BJ (cell line): Measurements from ENCODE around the gene PHLDB1. TPM values are rescaled to one million over a fixed set of nuclear protein-coding genes. Genes with fewer than 3 reads are reported as not detected.
A peak's percentile ranks its signal among the peaks of the same experiment; 100 is the strongest.

ENCODE experiments used
- CTCF ChIA-PET: fragments of 350-600 bp; formaldehyde crosslinking; extraction: SDS; loops from one replicate; lab custom pipeline; 2021; ENCODE audit warnings: antibody characterized with exemption, inconsistent platforms; lab: Yijun Ruan, JAX
- POLR2A ChIA-PET: fragments of 300-600 bp; sonication (Branson Sonifier 250); formaldehyde crosslinking; extraction: SDS; loops from one replicate; lab custom pipeline; 2021; ENCODE audit warnings: antibody characterized with exemption; lab: Charles Lee
- DNase-seq: peaks from one replicate; pipeline ENCODE4 v3.0.0-alpha.2; 2011; ENCODE audit warnings: low read depth
- H3K27me3 ChIP-seq: 2 replicates; pipeline ENCODE4 v1.6.0; 2011; ENCODE audit warnings: low read length; ENCODE audit not compliant: control insufficient read depth, insufficient read depth
- H3K36me3 ChIP-seq: 2 replicates; pipeline ENCODE4 v1.5.1; 2011; ENCODE audit warnings: low read length; ENCODE audit not compliant: control insufficient read depth, insufficient read depth
- H3K4me3 ChIP-seq: 2 replicates; pipeline ENCODE4 v1.5.1; 2011; ENCODE audit warnings: low read depth, mild to moderate bottlenecking, control low read depth, low read length
- polyA plus RNA-seq: library from polyadenylated mRNA; depleted of rRNA; stranded (reverse); fragments of >200 nt; gene quantifications from 2 replicates; pipeline ENCODE4 v1.2.3, GENCODE V29; 2011
- TF ChIP-seq, protein P1 (sequence below): IDR thresholded peaks from 2 replicates; pipeline ENCODE4 v1.5.1; 2011; ENCODE audit warnings: low read depth, mild to moderate bottlenecking, control low read depth, inconsistent platforms, low read length, moderate library complexity; ENCODE audit not compliant: insufficient read depth

Gene PHLDB1
- polyA plus RNA-seq, 1 experiment: 74.7 TPM

DNA sequence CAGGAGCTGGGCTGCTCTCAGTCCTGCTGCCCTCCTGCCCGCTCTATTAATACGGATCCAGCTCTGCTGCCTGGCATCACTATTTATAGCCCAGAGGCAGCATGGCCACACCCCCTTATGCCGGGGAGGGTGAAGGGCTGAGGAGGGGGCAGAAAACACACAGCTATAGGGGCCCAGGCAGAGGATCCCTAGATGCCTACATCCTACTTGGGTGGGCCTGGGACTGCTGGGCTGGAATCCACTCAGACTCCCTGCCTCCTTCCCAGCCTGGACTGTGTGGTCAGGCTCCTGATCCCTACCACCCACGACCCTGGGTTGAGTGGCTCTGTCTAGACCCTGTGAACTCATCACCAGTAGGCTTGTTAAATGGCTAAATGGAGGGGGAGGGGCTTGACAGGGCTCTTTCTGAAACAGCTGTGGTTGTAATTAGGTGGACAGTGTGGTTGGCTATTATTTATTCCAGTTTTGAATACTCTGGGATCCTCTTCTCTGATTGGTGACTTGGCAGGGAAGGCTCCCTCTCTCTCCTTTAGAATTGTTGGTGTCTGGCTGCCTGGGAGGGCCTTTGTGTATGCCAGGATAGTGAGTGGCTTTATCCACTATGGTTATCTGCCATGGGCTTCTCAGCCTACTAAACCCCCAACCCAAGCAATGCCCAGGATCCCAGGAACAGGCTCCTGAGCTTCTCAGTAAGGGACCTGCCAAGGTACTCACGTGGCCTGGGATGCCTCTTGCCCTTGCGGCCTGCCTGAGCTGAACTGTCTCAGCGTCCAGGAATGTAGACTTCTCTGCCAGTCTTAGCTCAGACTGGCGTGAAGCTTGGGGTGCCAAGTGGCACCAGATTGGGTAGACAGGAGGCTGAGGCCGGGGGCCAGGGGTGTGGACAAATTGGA, 15.2 kb downstream of the PHLDB1 start:
- no peak for DNase-seq
- POLR2A ChIA-PET: interaction anchor here (0.6 to 0.9 kb wide), 2 partner anchors 14 to 15 kb away, joined by 3 to 12 read pairs; partner anchors contain the start of gene PHLDB1
- CTCF ChIA-PET: interaction anchor here (0.6 to 8.2 kb wide), 4 partner anchors 9 to 1832 kb away, joined by 3 to 71 read pairs (median 10); partner anchors contain the start of gene PHLDB1
- TF ChIP-seq, protein P1, sequence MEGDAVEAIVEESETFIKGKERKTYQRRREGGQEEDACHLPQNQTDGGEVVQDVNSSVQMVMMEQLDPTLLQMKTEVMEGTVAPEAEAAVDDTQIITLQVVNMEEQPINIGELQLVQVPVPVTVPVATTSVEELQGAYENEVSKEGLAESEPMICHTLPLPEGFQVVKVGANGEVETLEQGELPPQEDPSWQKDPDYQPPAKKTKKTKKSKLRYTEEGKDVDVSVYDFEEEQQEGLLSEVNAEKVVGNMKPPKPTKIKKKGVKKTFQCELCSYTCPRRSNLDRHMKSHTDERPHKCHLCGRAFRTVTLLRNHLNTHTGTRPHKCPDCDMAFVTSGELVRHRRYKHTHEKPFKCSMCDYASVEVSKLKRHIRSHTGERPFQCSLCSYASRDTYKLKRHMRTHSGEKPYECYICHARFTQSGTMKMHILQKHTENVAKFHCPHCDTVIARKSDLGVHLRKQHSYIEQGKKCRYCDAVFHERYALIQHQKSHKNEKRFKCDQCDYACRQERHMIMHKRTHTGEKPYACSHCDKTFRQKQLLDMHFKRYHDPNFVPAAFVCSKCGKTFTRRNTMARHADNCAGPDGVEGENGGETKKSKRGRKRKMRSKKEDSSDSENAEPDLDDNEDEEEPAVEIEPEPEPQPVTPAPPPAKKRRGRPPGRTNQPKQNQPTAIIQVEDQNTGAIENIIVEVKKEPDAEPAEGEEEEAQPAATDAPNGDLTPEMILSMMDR: no peak
- no peaks in the 10 kb centered on the region for H3K27me3 ChIP-seq
- peak overlapping the region; percentile 63 for H3K4me3 ChIP-seq
- H3K36me3 ChIP-seq: peaks cover 30% of the 10 kb centered on the region

DNA sequence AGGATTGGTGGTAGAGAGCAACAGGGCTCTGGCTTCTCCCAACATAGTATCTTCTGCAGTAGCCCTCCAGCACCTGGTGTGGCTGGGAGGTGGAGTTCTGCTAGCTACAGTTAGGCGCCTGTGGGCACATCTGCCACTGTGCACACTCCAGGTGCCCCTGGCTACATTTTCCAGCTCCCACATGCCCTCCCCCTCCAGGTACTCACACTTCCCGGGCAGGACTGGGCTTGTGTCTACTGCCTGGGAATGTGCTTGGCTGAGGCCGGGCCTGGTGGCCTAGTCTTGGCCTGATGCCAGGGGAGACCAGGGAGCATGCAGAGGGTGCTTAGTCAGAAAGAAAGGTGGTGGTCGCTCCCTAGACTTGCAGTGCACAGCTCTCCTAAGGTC, 15.8 kb downstream of the PHLDB1 start:
- TF ChIP-seq, protein P1: no peak
- ChIA-PET POLR2A (no interaction called here), CTCF (interaction anchor here (0.6 to 8.2 kb wide), 4 partner anchors 9 to 1831 kb away, joined by 3 to 71 read pairs (median 10); partner anchors contain the start of gene PHLDB1)
- H3K36me3 ChIP-seq: peaks cover 32% of the 10 kb centered on the region
- no peak for DNase-seq
- no peaks in the 10 kb centered on the region for H3K27me3 ChIP-seq
- H3K4me3 ChIP-seq: no peak overlapping the region

DNA sequence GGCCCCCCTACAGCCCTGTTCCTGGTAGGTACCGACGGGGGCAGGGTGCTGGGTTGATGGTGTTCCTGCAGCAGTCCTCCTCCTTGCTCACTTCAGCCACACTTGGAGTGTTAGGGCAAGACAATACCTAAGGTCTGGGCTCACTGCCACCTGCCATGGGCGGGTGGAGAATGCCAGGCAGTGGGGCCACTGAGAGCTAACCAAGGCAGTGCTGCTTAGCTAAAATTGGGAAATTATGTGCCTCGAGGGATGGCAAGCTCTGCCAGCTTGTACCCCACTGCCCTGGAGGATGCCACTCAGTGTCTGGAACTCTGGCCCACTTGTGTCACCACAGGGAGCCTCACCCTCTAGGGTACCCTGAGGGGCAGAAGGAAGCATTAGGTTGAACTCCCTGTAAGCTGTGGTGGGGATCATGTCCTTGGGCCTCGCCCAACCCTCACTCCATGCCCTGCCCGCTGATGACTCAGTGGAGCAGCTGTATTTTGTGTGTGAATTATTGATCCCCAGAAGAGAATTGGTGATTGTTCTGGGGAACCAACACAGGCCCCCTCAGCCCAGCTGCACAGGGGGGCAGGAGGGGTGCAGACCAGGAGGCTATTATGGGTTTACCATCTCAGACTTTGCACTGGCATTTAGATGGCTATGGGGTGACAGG, 17.7 kb downstream of the PHLDB1 start:
- POLR2A ChIA-PET: interaction anchor here (0.6 kb wide), 1 partner anchor 10 kb away, joined by 6 read pairs; no protein-coding TSS in a partner anchor
- DNase-seq: no peak

DNA sequence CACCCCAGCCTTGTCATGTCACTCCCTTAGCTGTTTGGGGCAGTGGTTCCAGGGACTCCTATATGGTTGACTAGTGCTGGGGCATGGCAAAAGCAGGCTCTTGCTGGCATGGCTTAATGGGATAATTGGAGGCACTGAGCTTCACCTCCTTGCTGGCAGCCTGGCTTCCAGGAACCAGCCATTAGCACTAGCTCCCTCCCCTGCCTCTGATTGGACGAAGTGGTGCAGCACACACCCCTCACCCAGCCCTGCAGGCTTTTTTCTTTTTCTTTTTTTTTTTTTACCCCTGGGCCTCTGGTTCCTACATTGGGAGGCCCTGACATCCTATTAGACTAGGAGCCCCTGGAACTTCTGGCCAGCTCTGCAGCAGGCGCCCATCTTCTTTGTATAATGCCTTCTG, 18.6 kb downstream of the PHLDB1 start:
- ChIA-PET POLR2A (no interaction called here), CTCF (no interaction called here)
- Histone ChIP-seq H3K27me3 (no peaks in the 10 kb centered on the region), H3K4me3 (no peak overlapping the region), H3K36me3 (peaks cover 41% of the 10 kb centered on the region)
- no peak for DNase-seq
- TF ChIP-seq, protein P1: no peak

More for the DNA sequence above, 17.7 kb downstream of the PHLDB1 start:
- CTCF ChIA-PET: interaction anchor here (1.5 to 1.7 kb wide), 2 partner anchors 10 to 38 kb away, joined by 4 read pairs; no protein-coding TSS in a partner anchor
- no peaks in the 10 kb centered on the region for H3K27me3 ChIP-seq
- H3K4me3 ChIP-seq: no peak overlapping the region
- TF ChIP-seq, protein P1: no peak
- H3K36me3 ChIP-seq: peaks cover 41% of the 10 kb centered on the region

DNA sequence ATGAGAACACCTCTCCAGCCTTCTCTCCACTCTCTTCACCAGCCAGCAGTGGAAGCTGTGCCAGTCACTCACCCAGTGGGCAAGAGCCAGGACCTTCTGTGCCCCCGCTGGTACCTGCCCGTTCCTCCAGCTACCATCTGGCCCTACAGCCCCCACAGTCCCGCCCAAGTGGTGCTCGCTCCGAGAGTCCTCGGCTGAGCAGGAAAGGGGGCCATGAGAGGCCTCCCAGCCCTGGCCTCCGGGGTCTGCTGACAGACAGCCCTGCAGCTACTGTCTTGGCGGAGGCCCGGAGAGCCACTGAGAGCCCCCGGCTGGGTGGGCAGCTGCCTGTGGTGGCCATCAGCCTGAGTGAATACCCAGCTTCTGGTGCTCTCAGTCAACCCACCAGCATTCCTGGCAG, 20.2 kb downstream of the PHLDB1 start:
- POLR2A ChIA-PET: no interaction called here
- DNase-seq: no peak
- TF ChIP-seq, protein P1: no peak
- CTCF ChIA-PET: no interaction called here
- Histone ChIP-seq H3K27me3 (no peaks in the 10 kb centered on the region), H3K36me3 (peaks cover 55% of the 10 kb centered on the region), H3K4me3 (no peak overlapping the region)
